Left forelimb (tissue), 1 donor: ENCODE results near the gene PPME1.

Experiments
- DNase-seq: peaks from one replicate; pipeline ENCODE4 v3.0.0-alpha.2; 2018; ENCODE audit warnings: low spot score

PPME1 gene

DNA sequence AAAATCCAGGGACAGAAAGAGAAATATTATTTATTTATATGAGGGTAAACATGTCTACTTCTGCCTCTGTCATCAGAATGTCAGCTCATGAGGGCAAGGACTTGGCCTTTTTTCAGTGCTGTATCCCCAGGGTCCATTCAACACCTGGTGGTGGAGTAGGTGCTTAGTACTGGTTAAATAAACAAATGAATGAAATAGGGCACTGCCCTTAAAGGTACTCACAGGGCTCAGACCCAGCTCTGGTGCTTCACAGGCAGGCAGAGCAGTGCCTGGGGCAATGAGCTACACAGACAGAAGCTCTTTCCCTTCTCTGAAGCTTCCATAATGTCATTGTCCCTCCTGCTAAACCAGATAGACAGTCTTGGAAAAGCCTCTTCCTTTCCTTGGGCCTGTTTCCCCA lies 109.4 kb downstream of the PPME1 start:
- no peak for DNase-seq

DNA sequence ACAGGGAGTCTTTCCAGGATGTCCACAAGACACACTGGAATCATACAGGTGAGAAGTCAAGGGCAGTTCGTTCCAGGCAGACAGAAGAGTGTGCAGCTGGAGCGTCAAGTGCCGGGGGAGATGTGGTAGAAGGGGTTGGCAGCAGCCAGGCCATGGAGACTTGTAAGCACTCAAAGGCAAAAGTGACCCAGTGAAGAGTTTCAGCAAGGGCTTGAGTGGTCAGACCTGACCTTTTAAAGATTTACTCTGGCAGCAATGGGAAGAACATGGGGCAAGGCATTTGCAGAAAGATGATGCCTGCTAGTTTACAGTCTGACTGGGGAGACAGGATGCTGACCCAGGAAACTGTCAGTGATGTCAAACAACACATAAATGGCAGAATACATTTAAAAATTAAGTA lies 111.3 kb downstream of the PPME1 start:
- no peak for DNase-seq

GRCh38 chr11:74282914-74283371 lies 111.9 kb downstream of the PPME1 start:
- no peak for DNase-seq

- DNase-seq = no peak
Measured at GRCh38 chr11:74283580-74284180, 112.6 kb downstream of the PPME1 start.

DNA sequence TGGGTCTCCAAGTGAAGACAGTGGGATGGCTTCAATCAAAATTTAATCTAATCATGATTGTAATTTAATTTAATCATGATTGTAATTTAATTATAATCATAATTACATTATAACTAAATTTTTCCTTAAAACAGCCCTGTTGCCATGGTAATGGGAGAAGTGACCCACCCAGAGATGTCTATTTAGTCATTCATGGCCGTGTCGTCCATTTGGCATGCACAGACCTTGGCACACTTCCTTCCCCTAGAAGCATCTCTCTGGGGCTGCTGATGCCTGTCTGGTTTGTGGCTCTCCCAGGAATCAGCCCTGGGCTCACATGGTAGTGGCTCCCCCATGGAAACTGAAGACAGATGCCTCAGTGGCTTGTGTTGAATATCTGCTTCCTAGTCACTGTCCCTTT lies 113.4 kb downstream of the PPME1 start:
- no peak for DNase-seq

- no peak for DNase-seq
Measured at GRCh38 chr11:74288161-74288560, 117.1 kb downstream of the PPME1 start.

- DNase-seq = no peak
Measured at GRCh38 chr11:74288911-74289310, 117.8 kb downstream of the PPME1 start.

GRCh38 chr11:74297484-74297883 lies 126.4 kb downstream of the PPME1 start:
- DNase-seq = no peak

- no peak for DNase-seq
Measured at GRCh38 chr11:74299015-74299414, 127.9 kb downstream of the PPME1 start.
